ENCODE data around the gene NAP1L5. TPM values are rescaled to one million over a fixed set of nuclear protein-coding genes. Genes with fewer than 3 reads are reported as not detected.

Gene NAP1L5
- total and polyA plus RNA-seq, 7 donors: 1.2 to 4.0 (median 3.3) TPM

DNA sequence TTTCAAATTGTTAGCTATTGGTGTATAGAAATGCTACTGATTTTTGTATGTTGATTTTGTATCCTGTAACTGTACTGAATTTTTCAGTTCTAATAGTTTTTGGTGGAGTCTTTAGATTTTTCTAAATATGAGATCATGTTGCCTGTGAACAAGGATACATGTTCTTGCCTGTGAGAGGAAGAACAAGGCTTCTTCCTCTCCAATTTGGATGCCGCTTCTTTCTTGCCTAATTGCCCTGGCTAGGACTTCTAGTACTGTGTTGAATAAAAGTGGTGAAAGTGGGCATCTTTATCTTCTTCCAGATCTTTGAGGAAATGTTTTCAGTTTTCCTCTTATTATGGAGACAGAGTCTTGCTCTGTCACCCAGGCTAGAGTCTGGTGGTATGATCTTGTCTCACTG, 16.2 kb upstream of the NAP1L5 start:
- DNase-seq (no peak), ATAC-seq (peak in 2 of 4 donors; percentile 67 to 83)
- intact Hi-C loops (cut with DNase I): loop anchor here in 1 of 2 donors (10.0 kb wide), 1 partner anchor 61 kb away; no protein-coding TSS in a partner anchor
- TF ChIP-seq, protein P1, sequence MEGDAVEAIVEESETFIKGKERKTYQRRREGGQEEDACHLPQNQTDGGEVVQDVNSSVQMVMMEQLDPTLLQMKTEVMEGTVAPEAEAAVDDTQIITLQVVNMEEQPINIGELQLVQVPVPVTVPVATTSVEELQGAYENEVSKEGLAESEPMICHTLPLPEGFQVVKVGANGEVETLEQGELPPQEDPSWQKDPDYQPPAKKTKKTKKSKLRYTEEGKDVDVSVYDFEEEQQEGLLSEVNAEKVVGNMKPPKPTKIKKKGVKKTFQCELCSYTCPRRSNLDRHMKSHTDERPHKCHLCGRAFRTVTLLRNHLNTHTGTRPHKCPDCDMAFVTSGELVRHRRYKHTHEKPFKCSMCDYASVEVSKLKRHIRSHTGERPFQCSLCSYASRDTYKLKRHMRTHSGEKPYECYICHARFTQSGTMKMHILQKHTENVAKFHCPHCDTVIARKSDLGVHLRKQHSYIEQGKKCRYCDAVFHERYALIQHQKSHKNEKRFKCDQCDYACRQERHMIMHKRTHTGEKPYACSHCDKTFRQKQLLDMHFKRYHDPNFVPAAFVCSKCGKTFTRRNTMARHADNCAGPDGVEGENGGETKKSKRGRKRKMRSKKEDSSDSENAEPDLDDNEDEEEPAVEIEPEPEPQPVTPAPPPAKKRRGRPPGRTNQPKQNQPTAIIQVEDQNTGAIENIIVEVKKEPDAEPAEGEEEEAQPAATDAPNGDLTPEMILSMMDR (IDR thresholded peaks at IDR 0.05): no peak
- peak overlapping the region; percentile 43 for H3K27ac ChIP-seq
- 48 to 100% (median 68%) methylated on average over 1 of the region's 1 CpG for WGBS, 3 donors
- peaks cover 8 to 32% of the 10 kb centered on the region in 2 donors for H3K36me3 ChIP-seq (ENCODE audit: insufficient read depth in 1 of 2, low read depth in 1 of 2)
- H3K9me3 ChIP-seq: peaks cover 14% of the 10 kb centered on the region
- peaks cover 10% of the 10 kb centered on the region for H3K4me1 ChIP-seq
- no peaks in the 10 kb centered on the region for H3K27me3 ChIP-seq (ENCODE audit: insufficient read depth in 3 of 3, low read length in 2 of 3)
- no peak overlapping the region for H3K4me3 ChIP-seq

DNA sequence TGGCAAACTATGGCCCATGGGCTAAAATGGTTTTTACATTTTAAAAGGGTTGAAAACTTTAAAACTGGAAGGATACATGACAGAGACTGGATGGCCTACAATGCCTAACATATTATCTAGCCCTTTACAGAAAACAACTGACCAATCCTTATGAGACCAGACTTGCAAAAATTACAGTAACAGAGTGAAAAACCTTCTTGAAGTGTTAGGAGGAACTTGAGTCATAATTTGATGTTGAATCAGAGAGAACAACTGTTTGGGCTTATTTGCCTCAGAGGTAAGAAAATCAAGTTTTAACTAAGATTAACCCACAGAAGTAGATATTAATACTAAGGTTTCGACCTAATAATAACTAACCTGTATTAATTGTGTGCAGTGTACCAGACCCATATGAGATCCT, 12.4 kb upstream of the NAP1L5 start:
- H3K4me1 ChIP-seq: peaks cover 15% of the 10 kb centered on the region
- no peak overlapping the region for H3K4me3 ChIP-seq
- no peak overlapping the region for H3K27ac ChIP-seq
- peaks cover 7 to 31% of the 10 kb centered on the region in 2 donors for H3K36me3 ChIP-seq (ENCODE audit: insufficient read depth in 1 of 2, low read depth in 1 of 2)
- no peak for DNase-seq
- 92 to 100% (median 100%) methylated on average over 1 of the region's 1 CpG for WGBS, 3 donors
- no peaks in the 10 kb centered on the region for H3K27me3 ChIP-seq (ENCODE audit: insufficient read depth in 3 of 3, low read length in 2 of 3)
- intact Hi-C loops (cut with DNase I): loop anchor here (5.0 to 10.0 kb wide), 3 partner anchors 65 to 395 kb away; no protein-coding TSS in a partner anchor
- ATAC-seq: no peak
- TF ChIP-seq, protein P1 (IDR thresholded peaks at IDR 0.05): no peak
- H3K9me3 ChIP-seq: no peaks in the 10 kb centered on the region

DNA sequence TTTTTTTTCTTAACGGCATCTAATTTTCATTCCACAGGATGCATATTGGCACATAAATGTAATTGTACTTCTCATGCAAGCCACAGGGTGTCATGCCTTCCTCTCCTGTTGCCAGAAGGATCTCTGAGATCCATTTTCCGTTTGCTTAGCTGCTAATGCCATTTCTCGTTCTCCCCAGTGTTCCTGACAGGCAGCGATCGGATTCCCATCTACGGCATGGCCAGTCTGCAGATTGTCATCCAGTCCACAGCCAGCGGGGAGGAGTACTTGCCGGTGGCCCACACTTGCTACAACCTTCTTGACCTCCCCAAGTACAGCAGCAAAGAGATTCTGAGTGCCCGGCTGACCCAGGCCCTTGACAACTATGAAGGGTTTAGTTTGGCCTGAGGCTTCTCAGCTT, 8.9 kb upstream of the NAP1L5 start:
- TF ChIP-seq, protein P1 (IDR thresholded peaks at IDR 0.05): peak; percentile 66
- Histone ChIP-seq H3K36me3 (ENCODE audit: insufficient read depth in 1 of 2, low read depth in 1 of 2) (peaks cover 9 to 49% of the 10 kb centered on the region in 2 donors), H3K27me3 (ENCODE audit: insufficient read depth in 3 of 3, low read length in 2 of 3) (no peaks in the 10 kb centered on the region), H3K4me1 (peaks cover 4% of the 10 kb centered on the region), H3K4me3 (no peak overlapping the region), H3K9me3 (no peaks in the 10 kb centered on the region), H3K27ac (peak overlapping the region; percentile 68)
- WGBS, 3 donors: 16 to 27% (median 21%) methylated on average over 9 of the region's 9 CpGs
- intact Hi-C loops (cut with DNase I): loop anchor here (1.0 to 10.0 kb wide), 5 partner anchors 84 to 398 kb away; no protein-coding TSS in a partner anchor
- ATAC-seq (peak; percentile 92 to 98 (median 96)), DNase-seq (peak; percentile 36 to 72)

DNA sequence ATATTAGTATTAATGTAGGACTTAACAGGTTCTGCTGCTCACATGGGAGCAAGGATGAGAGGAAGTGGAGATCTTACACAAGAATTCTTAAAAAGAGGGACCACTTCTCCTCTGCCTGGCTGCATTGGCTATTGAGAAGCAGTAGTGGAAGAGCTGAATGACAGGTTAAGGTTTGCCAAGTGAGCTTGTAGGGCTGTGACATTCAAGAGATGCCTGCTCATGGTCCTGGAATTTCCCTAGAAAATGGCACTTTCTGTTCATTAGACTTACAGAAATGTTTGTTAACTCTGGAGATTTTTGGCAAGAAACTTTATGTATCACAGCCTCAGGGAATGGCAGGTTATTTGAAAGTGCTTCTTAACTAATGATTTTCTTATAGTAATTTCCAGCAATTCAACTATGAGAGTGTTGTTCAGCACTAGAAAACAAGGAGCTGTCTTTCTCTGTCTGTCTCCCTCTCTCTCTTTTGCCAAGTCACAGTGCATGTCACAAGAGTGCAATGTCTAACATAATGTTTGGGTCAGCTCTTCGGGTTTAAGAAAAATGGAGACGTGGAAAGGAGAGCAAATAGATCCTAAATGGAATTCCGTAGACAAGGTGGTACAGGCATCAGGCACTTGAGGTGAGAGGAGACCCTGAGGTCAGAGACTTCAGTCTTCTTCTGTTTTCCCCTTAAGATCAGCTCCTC, 8.3 kb upstream of the NAP1L5 start:
- WGBS, 3 donors: 72 to 78% (median 75%) methylated on average over 3 of the region's 3 CpGs
- intact Hi-C loops (cut with DNase I): loop anchor here (1.0 to 10.0 kb wide), 5 partner anchors 85 to 399 kb away; no protein-coding TSS in a partner anchor
- Histone ChIP-seq H3K27me3 (ENCODE audit: insufficient read depth in 3 of 3, low read length in 2 of 3) (no peaks in the 10 kb centered on the region), H3K9me3 (no peaks in the 10 kb centered on the region), H3K4me1 (peaks cover 4% of the 10 kb centered on the region), H3K4me3 (no peak overlapping the region), H3K36me3 (ENCODE audit: insufficient read depth in 1 of 2, low read depth in 1 of 2) (peaks cover 8 to 46% of the 10 kb centered on the region in 2 donors), H3K27ac (peak overlapping the region; percentile 68)
- peak; percentile 21 to 43 (median 28) for ATAC-seq
- TF ChIP-seq, protein P1 (IDR thresholded peaks at IDR 0.05): no peak
- no peak for DNase-seq
